ENCODE data around the gene SMYD3. TPM values are rescaled to one million over a fixed set of nuclear protein-coding genes. Genes with fewer than 3 reads are reported as not detected.

The SMYD3 gene
- total RNA-seq, 2 donors from 2014 or later = 15.8 to 21.8 TPM

DNA sequence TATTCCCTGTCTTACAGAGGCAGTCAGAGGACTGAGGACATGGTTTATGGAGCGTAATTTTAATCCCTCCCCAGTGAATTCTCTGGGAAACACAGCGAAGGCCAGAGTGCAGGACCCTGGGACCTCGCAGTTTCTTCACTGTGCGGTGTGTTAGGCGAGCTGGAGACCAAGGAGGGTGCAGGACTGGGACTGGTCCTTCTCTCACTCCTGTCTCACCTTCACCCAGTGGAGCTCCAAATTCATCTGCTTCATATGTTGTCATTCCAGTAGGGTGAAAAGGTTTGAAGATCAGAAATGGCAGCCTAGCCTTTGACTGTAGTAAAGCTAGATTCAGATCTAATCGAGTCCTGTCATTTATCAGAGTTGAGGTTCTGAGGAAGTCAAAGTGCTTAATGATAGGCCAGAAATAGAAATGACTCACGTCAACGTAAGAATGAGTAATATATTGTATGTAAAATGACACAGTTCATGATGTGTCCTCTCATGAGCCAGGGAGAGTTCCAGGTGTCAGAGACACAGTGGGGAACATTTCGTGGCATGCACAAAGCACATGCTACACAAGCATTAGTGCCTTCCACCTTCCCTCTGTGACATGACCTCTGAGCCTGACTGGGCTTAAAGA, 647.5 kb downstream of the SMYD3 start:
- intact Hi-C loops (cut with DNase I, micrococcal nuclease) = no loop called here
- ATAC-seq (no peak), DNase-seq (no peak)

DNA sequence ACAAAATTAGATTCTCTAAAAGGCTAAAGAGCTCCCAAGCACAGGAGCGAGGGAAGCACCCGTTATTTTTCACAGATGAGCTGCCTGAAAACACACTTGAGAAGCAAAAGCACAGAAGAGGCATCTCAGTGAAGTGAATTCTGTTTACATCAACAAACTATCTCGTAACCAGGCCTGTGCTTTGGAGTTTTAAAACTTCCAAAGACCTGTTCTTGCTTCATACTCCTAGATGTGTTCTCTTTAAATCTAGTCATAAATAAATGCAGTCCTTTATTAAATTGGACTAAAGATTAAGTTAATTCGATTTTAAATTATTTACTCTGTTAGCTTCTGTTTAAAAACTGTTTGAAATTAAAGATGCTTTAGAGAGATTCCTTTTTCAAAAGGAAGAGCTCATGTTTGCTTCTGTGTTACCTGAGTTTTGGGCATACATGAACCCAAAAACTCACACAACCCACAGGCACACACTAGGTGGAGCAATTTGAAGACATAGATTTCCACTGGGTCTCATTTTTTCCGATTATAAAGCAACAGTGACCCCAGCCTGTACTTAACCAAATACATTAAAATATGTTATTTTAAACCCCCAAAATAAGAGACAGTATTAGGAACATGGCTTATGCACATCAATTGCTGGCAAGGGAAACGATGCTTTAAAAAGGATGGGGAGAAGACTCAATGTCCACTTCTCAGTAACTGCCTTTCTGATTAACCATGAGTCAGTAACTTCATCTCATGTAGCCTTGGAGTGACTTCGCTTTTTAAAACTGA, 648.2 kb downstream of the SMYD3 start:
- DNase-seq (no peak), ATAC-seq (no peak)

GRCh38 chr1:245858022-245858721, 648.9 kb downstream of the SMYD3 start:
- intact Hi-C loops (cut with DNase I, micrococcal nuclease) = no loop called here
- ATAC-seq (no peak), DNase-seq (no peak)

More for the DNA sequence above, 648.2 kb downstream of the SMYD3 start:
- intact Hi-C loops (cut with DNase I, micrococcal nuclease) = no loop called here

DNA sequence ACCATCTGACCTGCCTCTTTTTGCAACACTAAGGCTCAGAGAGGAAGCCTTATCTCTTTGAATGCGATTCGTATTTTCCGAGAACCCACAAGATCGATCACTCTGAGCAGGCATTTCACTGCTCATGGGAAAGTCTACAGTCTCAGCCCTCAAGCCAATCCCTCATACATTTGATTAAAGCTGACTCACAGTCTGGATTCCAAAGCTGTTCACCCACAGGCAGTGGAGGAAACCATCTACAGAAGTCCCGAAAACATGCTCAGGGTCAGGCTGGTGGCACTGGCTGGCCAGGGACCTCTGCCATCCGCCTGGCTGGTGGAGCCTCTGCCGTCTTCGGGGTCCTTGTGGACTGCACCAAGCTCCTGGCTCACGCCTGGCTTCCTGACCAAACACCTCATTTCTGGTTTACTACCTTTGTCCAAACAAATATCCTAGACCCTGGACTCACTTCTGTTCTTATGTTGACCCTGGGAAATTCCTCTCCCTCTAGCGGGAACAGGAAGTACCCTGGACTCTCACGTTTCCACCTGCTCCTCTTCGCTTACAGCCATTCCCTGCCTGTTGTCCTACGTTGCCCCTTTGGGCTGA, 650.0 kb downstream of the SMYD3 start:
- DNase-seq = no peak
- intact Hi-C loops (cut with DNase I, micrococcal nuclease) = no loop called here
- no peak for ATAC-seq

GRCh38 chr1:245855846-245856730, 651.0 kb downstream of the SMYD3 start:
- no peak for ATAC-seq
- intact Hi-C loops (cut with DNase I, micrococcal nuclease) = no loop called here
- no peak for DNase-seq

DNA sequence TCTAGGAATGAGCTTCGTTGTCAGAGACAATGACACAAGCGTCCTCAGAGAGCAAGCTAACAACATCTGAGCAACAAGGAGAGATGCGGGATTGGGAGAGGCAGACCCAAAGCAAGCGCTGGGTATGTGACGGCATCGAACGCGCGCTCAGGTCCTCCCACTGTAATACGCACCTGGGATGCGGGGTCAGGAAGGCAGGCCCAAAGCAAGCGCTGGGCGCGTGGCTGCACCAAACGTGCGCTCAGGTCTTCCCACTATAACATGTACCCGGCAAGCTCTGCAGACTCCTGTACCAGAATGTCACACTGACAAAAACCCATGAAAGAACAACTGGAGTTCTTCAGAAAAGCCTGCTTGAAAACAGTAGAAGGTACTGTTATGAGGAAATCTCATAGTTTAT, 653.8 kb downstream of the SMYD3 start:
- DNase-seq (no peak), ATAC-seq (no peak)
- intact Hi-C loops (cut with DNase I, micrococcal nuclease) = no loop called here

GRCh38 chr1:245843101-245843500, 664.0 kb downstream of the SMYD3 start:
- DNase-seq = no peak
- intact Hi-C loops (cut with DNase I, micrococcal nuclease) = no loop called here
- ATAC-seq = no peak

- ATAC-seq = no peak
- DNase-seq = no peak
- intact Hi-C loops (cut with DNase I, micrococcal nuclease) = no loop called here
These were observed 665.0 kb downstream of the SMYD3 start for GRCh38 chr1:245842106-245842505.

DNA sequence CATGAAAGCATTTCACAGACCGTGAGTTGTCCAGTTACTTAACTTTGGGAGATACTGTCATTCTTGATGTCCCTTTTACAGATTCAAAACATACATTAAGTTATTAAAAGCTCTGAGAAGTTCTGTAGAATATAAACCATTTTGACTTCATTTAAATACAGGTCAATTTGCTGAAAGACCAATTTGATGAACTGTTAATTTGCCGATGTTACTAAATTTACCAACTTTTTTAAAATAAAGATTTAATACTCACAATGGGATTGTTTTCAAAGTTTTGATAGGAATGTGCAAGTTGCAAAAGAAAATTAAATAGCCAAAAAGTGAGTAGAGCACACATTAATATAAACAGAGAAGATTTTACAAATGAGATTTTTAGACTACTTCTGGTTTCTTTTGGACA, 666.1 kb downstream of the SMYD3 start:
- no peak for DNase-seq
- ATAC-seq = no peak
- intact Hi-C loops (cut with DNase I, micrococcal nuclease) = no loop called here

GRCh38 chr1:245837718-245838117, 669.4 kb downstream of the SMYD3 start:
- no peak for DNase-seq
- ATAC-seq = no peak

GRCh38 chr1:245835386-245835785, 671.7 kb downstream of the SMYD3 start:
- DNase-seq = no peak
- ATAC-seq = no peak
- intact Hi-C loops (cut with DNase I, micrococcal nuclease) = no loop called here

More at GRCh38 chr1:245837718-245838117, 669.4 kb downstream of the SMYD3 start:
- intact Hi-C loops (cut with DNase I, micrococcal nuclease) = no loop called here

GRCh38 chr1:245834002-245834401, 673.1 kb downstream of the SMYD3 start:
- no peak for DNase-seq
- intact Hi-C loops (cut with DNase I, micrococcal nuclease) = no loop called here
- no peak for ATAC-seq

- intact Hi-C loops (cut with DNase I, micrococcal nuclease) = no loop called here
- ATAC-seq (no peak), DNase-seq (no peak)
These were observed 674.1 kb downstream of the SMYD3 start for GRCh38 chr1:245832771-245833527.

- DNase-seq = no peak
- no peak for ATAC-seq
- intact Hi-C loops (cut with DNase I, micrococcal nuclease) = no loop called here
These were observed 675.6 kb downstream of the SMYD3 start for GRCh38 chr1:245831518-245831917.

GRCh38 chr1:245829826-245830225, 677.3 kb downstream of the SMYD3 start:
- DNase-seq (no peak), ATAC-seq (no peak)
- intact Hi-C loops (cut with DNase I, micrococcal nuclease) = no loop called here

DNA sequence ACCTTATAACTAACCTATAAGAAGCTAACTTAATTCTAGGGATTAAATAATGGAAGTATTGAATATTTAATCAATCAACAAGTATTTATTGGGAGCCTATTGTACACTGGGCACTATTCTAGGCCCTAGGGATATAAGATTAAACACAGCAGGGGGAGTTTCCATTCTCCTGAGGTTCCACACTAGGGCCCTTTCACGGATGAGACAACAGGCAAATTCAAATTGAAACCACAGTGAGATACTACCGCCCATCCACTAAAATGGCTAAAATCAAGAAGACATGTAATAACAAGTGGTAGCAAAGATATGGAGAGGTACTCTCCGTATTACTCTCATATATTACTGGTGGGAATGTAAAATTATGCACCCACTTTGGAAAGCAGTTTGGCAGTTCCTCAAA, 677.9 kb downstream of the SMYD3 start:
- intact Hi-C loops (cut with DNase I, micrococcal nuclease) = no loop called here
- DNase-seq = no peak
- no peak for ATAC-seq

GRCh38 chr1:245827301-245827700, 679.8 kb downstream of the SMYD3 start:
- DNase-seq (no peak), ATAC-seq (no peak)
- intact Hi-C loops (cut with DNase I, micrococcal nuclease) = no loop called here

Data from left colon (tissue), 2 donors.